ENCODE data around the gene IFT27. TPM values are rescaled to one million over a fixed set of nuclear protein-coding genes. Genes with fewer than 3 reads are reported as not detected.

The IFT27 gene, protein sequence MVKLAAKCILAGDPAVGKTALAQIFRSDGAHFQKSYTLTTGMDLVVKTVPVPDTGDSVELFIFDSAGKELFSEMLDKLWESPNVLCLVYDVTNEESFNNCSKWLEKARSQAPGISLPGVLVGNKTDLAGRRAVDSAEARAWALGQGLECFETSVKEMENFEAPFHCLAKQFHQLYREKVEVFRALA
- total RNA-seq: 11.0 and 13.7 TPM in 2 replicates

DNA sequence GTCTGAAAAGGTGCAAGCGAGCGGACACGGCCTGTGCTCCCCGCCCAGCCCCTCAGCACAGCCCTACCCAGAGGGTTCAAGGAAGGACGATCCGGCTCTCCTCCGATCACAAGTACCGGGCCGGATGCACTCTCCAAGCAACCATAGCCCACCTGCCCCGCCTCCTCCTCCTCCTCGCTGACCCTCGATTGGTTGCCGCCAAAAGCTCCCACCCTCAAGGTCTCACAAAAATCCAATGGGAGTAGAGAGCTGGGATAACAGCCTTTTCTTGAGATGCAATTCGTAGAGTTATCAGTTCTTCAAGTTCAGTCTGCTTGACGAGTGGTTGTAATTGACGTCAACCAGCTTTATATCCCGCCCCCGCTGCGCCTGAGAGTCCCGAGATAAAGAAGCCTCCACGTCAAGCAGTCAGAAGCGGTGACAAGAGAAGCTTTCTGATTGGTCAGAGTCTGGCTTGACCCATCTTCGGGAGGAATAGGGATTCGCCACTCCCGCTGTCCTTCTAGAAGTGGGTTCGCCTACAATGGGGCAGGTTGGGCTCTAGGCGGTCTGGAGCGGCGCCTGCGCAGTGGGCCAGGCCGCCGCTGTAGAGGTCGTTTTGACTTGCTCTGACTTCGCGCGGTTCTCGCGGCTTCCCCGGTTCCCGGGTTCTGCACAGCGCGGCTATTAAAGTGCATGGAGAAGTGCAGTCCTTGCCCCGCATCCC lies at the start of gene IFT27:
Gene IFT27, minus strand, starts transcription at position 156 of the 706 bp plus-strand sequence. CDS start 412 bp downstream, outside the sequence.
- peak; percentile 100 for DNase-seq (ENCODE audit: low read depth, low spot score)

DNA sequence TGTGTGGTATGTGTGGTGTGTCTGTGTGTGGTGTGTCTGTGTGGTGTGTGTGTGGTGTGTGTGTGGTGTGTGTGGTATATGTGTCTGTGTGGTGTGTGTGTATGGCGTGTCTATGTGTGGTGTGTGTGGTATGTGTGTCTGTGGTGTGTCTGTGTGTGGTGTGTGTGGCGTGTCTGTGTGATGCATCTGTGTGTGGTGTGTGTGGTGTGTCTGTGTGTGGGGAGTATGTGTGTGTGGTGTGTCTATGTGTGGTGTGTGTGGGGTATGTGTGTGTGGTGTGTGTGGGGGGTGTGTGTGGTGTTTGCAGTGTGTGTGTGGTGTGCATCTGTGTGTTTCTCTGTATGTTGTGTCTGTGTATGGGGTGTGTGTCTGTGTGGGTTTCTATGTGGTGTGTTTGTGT lies 48.7 kb upstream of the IFT27 start:
- no peak for DNase-seq (ENCODE audit: low read depth, low spot score)

DNA sequence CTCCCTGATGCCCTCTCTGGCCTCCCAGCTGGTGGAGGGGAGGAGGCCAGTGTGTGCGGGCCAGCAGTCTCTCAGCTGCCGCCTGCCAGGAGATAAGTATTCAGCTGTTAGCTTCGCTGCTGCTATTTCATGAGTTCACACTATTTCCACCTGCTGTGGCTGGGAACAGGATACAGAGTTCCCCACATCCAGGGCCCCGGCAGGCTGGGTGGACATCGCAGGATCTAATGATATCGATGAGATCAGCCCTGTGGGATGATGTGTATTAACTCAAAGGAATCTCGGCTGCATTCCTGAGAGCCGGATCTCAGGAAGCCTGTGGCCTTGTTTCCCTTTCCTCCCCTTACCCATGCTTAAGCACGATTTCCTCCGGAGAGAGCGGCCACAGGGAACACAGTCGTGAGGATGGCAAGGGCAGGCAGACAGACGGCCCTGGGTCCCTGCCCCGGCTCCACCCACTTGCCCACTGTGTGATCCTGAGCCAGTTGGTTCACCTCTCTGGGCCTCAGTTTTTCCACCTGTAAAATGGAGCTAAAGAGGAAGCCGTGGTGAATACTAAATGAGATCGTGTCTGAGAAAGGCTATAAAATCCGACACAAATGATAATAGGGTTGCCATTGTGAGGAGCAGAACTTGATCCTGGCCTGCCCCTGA lies 47.4 kb upstream of the IFT27 start:
- peak; percentile 66 for DNase-seq (ENCODE audit: low read depth, low spot score)

DNA sequence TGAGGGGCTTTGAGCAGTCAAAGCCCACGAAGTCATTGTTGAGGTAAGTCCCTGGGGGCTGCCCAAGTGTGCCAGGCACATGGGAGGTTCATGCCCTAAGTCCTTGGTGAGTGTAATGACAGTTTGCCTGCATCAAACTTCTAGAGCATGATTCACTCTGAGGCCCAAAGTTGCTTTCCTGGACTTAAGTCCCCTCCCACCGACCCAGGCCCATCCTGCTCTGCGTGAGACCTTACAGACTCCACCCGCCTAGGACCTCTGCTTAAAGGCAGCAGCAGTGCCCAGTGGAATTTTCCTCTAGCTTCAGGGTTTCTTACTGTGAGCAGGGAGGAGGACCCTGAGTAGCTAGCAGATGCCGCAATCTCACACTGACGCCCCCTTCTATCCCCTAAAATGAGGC lies 46.7 kb upstream of the IFT27 start:
- no peak for DNase-seq (ENCODE audit: low read depth, low spot score)

DNA sequence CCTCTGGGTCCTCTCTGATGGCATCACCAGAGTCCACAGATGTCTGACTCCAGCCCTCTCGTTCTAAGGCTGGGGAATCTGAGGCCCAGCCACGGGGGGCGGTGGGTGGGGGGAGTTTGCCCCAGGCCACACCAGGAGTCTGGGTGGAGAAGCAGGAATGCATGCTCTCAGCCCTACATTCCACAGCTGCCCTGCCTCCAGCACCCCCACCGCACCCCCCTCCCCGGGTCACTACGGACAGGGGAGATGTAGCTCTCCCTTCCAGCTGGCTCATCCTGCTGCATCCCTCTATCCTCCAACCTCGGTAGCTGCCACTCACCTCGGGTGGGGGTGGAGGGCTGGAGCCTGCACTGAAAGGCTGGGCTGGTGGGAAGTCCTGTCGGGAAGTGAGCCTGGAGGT lies 43.2 kb upstream of the IFT27 start:
- DNase-seq (ENCODE audit: low read depth, low spot score): no peak

DNA sequence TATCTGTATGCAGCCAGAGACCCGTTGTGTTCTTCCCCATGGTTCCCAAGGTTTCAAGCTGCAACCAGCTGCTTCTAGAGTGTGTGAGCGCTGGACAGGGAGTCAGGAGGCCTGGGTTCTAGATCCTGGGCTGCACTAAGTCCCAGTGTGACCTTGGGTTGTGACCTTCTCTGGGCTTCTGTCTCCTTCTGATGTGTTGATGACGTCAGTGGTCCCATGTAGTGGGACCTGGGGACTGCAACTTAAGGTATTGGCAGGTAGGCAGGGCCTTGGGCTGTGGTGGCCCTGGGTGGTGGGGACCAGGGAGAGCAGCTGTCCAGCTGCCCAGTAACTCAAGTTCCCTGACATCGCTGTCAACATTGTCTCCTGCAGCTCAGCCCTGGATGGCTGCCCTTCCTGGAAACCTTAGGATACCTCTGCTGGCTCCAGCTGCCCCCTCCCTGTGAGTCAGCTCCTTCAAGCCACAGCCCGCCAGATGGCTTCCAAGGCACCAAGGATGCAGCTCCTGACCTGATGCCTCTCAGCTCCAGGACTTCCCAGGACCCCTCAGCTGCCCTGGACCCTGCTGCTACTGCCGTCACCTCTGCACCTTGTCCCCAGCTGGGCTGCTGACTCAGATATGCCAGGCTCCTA lies 42.2 kb upstream of the IFT27 start:
- DNase-seq (ENCODE audit: low read depth, low spot score): no peak

DNA sequence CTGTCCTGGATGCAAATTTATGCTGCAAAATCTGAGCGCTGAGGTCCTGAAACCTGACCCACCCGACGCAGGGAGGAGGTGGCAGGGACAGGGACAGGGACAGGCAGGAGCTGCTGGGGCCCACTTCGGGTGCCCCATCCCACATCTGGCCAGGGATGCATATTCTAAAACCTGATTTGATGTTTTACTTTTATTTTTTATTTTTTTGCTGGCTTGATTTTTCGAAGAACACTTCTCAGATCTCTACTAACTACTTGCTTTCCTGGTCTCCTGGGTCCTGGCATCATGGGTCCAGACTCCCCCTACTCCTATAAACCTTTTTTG lies 41.6 kb upstream of the IFT27 start:
- no peak for DNase-seq (ENCODE audit: low read depth, low spot score)

DNA sequence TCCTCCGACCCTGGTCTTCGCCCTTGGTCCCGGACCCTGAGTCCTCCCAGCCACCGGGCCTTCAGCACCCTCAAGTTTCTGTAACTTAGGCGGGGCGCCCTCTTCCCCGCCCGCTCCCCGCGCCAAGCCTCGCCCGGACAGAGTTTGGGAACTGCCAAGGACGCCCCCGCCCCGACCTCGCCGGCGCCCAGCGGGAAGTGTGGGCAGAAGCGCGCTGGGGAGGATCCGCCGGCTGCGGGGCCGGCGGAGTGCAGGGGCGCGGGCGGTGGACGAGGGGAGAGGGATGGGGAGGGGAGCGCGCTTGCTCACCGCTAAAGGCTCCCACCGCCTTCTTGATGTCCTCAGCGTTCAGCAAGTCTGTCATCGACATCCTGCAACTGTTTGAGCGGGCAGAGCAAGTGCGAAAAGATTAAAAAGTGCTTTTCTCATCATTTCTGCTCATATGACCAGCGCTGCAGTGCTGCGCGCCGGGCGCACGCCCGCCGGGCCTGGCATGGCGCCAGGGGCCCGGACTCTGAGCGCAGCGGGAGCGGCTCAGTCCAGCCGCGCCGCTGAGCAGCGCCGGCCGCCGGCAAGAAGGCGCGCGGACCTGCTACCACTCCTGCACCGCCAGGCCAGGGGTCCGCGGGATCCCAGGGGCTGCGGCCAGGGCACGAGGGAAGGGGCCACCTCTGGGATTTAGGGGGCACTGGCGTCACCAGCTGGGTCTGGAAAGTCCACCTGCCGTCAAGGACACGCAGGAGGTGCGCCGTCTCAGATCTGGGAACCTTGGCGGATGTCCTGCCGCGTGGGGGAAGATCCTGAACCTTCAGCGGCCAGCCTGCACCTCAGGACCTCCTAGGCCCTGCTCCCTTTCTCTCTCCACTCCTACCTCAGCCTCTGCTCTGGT lies 41.0 kb upstream of the IFT27 start, which contains the start of gene PVALB:
Gene PVALB, minus strand, starts transcription at position 400 of the 889 bp plus-strand sequence. Its CDS starts 30 bp downstream, at position 370.
- DNase-seq (ENCODE audit: low read depth, low spot score): no peak

DNA sequence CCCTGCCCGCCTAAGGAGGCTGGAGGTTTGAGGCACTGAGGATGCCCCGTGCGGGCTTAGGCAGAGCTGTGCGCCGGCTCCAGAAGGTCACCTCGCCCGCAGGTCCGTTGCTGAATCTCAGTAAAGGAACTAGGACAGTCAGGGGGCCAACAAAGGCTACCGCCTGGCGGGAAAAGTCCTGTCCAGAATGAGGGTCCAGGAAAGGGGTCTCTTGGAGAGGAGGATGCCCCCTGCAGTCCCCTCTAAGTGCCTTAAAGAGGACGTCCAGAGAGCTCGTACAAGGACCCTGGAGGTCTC lies 40.4 kb upstream of the IFT27 start:
- DNase-seq (ENCODE audit: low read depth, low spot score): no peak

DNA sequence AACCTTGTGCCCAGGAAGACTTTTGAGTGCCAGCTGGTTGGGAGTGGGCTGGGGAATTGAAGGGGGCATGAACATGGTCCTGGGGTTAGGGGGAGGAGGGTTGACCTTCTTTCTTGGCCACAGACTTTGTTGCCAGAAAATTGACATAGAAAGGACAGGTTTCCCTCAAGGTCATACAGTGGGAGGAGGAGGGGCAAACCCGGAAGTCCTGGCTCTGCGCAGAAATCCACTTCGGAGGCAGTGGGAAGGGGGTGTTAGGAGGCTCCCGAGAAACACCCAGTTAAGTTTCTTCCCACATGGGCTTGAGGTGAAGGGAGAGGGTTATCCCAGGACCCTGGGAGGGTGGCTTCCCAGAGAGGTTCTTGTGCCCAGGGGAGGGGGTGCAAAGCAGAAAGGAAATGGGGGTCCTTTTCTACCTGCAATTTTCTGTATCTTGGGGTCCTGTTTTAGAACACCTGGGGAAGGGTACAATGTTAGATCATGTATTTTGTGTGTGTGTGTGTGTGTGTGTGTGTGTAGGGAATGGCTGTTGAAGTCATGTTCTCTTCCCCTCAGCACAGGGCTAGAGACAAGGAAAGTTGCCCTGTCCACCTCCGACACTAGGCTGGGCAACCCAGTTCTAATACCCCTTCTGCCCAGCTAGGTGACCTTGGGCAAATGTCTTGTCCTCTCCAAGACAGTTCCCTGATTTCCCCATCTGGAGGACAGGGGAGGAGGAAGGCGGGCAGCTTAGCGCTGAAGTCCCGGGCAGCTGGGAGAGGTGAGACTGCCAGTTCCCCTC lies 39.8 kb upstream of the IFT27 start:
- DNase-seq (ENCODE audit: low read depth, low spot score): no peak

DNA sequence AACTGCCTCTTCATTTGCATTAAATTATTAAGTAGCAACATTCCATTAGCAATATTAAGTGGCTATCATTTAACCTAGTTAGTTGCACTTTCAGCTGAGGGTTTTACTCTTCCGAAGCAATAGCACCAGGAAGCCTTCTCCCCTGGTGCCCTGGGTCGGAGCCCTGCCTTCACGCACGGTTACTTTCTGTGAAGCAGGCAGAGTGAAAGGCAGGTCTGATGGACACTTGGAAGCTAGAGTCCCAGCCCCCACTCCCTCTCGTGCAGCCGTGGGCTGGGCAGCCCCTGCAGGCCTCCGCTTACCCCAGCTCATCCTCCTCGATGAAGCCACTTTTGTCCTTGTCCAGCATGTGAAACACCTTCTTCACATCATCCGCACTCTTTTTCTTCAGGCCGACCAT lies 38.9 kb upstream of the IFT27 start:
- DNase-seq (ENCODE audit: low read depth, low spot score): no peak

DNA sequence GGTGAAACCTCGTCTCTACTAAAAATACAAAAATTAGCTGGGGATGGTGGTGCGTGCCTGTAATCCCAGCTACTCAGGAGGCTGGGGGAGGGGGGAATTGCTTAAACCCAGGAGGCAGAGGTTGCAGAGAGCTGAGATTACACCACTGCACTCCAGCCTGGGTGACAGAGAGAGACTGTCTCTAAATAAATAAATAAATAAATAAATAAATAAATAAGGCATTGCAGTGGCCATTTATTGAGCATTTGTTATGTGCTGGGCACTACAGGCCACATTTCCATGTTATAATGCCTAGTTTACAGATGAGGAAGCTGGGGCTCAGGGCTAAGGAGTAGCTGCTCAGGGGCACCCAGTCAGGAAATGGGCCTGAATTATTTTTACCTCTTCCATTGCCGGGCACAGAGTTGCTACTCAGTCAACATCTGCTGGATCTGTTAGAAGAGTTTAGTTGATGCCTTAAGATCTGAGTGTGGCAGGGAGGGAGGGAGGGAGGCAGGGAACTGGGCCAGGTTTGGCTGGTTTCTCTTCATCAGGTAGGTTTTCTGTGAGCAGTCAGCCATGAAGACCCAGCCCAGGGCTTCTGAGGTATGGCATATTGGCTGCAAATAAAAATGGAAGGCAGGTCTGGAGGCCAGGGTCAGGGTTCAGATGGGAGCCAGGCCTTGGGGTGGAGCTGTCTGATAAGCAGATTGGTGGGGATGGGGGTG lies 35.3 kb upstream of the IFT27 start:
- DNase-seq (ENCODE audit: low read depth, low spot score): no peak

DNA sequence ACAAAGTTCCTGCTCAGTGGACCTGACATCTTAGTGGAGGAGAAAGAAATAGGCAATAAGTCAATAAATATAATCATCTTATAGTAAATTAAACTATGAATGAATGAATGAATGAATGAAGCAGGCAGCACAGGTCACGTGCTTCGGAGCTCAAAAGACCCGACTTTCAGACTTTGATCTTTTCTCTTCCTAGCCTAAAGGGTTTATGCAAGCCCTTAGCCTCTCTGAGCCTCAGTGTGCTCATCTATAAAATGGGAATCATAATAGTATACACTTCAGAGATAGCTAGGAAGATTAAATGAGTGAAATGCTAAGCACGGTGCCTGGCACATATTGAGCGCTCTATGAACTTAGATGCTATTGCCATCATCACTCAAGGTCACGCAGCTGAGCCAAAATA lies 33.4 kb upstream of the IFT27 start:
- no peak for DNase-seq (ENCODE audit: low read depth, low spot score)

DNA sequence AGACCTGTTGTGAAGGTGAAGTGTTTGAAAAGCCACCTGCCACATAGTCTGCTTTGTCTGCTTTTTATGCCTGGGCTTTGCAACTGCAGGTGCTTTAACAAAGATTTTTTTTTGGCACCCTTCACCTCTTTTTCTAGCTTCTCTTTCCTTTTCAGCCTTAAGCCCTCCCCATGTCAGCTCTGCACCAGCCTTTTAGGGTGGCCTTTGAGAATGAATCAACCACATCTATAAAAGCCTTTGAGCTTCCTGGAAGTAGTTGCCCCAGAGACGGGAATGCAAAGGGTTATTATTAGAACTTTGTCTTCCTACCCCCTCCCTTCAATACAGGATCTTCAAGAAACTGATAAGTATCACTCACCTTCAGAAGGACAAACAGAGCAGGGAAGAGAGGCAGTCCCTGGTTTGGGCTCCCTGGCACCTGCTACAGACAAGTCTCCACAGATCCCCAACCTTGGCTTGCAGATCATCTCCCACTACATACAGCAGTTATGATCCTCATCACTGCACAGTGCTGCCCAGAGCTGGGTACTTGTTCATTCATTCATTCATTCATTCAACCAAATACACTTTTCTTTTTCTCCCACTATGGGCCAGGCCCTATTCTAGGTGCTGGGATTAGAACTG lies 32.9 kb upstream of the IFT27 start:
- no peak for DNase-seq (ENCODE audit: low read depth, low spot score)

DNA sequence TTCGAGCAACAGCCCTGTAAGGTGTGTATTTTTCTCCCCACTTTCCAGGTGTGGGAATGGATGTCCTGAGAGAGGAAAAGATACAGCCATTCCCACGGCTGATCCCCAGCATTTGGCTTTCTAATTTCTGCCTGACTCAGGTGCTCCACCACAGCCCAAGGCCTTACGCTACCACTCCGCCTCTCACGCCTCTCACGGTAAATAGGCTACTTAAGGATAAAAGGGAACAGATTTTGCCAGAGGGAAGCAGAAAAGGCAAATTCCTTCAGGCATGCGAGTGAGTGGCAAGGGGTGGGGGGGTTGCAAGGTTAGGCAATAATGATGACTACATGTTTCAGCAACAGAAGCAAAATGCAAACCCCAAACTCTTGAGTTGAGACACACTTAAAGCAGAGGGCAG lies 31.7 kb upstream of the IFT27 start:
- no peak for DNase-seq (ENCODE audit: low read depth, low spot score)

DNA sequence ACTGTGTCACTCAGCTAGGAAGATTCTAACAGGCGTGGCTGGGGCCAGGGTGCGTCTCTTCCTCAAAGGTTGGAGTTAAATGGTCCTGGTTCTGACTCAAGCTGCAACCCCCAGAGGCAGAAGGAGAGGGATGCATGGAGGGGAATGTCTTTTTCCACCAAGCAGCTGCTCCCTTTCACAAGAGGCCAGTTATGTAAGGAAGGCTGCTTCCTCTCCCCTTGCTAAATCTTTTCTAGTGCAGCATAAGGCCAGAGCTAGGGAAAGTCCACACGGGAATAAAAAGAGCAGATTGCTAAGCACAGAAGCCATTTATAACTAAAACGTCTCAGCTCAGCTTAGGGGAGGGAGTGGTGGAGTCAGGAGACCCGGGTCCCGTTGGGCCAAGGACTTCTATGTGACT lies 30.9 kb upstream of the IFT27 start:
- DNase-seq (ENCODE audit: low read depth, low spot score): no peak

DNA sequence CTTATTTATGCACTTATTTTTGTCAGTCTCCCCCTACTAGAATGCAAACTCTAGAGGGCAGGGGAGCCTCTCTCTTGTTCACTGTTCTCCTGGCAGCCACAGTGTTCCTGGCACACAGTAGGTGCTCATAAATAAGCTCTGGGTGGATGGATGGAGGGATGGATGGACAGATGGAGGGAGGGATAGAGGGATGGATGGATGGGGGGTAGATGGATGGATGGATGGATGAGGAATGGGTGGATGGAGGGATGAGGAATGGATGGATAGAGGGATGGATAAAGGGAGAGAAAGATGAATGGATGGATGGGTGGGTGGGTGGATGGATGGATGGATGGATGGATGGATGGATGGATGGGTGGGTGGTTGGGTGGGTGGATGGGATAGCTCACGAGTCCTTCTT lies 27.4 kb upstream of the IFT27 start:
- no peak for DNase-seq (ENCODE audit: low read depth, low spot score)

DNA sequence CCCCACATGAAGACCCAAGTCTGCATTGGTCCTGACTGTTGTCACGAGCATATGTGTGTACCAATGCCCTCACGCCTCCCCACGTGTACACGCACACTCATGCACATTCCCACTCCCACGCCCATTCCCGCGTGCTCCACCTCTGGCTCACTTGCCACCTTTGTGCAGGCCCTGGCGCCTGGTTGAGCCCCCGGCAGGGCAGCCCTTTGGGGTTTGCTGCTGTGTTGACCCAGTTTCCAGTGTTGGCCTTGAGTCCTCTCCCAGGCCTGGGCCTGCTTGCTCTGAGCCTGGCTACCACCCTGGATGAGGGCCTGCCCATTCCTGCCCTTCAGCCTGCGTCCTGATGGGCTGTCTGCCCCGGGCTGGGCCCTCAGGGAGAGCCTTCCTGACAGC lies 22.8 kb upstream of the IFT27 start:
- DNase-seq (ENCODE audit: low read depth, low spot score): no peak

DNA sequence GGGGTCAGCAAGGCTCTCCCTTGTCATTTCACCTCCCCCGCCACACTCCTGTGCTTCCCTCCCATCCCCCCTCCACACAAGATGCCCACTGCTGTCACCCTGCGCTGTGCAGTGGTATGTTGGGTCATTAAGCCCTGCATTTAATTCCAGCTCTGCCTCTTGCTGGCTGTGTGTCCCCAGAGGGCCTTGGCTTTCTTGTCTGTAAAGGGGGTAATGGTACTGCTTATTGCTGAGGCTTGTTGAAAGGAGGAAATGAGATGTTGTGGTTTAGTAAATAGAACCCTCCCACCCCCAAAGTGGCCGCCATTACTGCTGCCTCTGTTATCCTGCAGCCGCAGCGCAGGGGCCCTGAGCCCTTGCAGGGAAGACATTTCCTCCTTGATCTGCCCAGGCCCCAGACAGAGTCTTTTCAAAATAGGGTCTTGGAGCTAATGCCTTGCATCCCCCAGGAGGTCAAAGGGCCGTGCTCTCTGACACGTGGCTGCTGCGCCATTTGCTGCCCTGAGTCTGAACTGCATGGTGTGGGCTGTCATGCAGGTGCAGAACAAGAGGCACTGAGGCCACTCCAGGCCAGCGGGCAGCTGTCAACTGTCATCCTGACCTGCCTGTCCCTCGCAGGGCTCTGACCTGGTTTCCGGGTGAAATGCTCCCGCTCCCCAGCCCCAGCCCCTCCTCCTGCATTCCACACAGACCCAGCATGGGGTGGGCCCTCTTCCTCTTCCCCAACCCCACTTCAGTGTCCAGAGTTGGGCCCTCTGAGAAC lies 22.2 kb upstream of the IFT27 start:
- DNase-seq (ENCODE audit: low read depth, low spot score): no peak

Measured in pulmonary artery endothelial cell (primary cell).